A549 treated with CORT108297 at 1 μM for 4 hours (cell line): ENCODE results near the gene TBX15. TPM values are rescaled to one million over a fixed set of nuclear protein-coding genes. Genes with fewer than 3 reads are reported as not detected.

Experiments
- total RNA-seq: library from RNA; stranded (reverse); fragments of 200-300 nt; extraction: Qiagen RNA extraction; gene quantifications from 5 replicates; pipeline ENCODE4 v1.2.3, GENCODE V29; 2022

The TBX15 gene
- 0.02 to 0.06 TPM (median 0.05 TPM) in 3 of 5 replicates, not detected in the others for total RNA-seq

DNA sequence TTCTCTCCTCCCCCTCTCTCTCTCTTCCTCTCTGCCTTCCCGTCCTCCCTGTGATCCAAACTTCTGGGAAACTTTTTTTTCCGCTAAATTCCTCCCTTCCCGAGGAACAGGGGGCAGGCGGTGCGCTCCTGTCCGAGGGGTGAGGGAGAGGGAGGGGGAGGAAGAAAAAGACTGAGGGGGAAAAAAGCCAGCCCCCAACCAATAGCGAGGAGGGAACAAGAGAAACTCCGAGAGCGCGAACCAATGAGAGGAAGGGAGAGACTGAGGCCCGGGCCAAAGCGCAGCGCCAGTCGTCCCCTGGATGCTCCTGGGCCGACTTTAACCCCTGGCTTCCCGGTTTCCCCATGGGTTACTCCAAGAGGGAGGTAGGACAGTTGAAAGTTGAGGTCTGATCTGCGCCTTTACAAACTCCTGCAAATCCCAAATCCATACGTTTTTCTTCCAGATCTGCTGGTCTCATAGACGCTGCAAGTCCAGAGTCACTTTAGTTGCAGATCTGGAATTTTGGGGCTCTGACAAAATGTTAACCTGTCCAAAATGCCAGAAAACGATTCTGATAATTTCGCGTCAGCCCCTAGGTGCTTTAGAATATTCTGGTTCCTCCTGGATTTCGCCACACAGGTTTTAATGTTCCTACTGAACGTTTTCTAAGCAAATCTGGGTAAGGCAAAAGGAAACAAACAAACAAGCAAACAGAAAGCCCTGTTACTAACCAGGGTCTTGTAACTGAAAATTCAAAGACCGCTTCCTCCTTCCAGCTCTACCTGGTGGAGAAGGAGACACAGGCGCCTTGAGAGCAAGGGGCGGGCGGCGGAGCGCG is at the start of gene TBX15:
Gene TBX15, minus strand, starts transcription at position 158 of the 820 bp plus-strand sequence. CDS start 548 bp downstream, outside the sequence.

Other genes starting within 250 kb of the TBX15 start
- 4.8 to 6.1 TPM (median 5.8 TPM) in 5 replicates for gene WARS2, start 152.3 kb upstream of the TBX15 start, total RNA-seq